ENCODE results near the gene GMPR2. TPM values are rescaled to one million over a fixed set of nuclear protein-coding genes. Genes with fewer than 3 reads are reported as not detected.
A peak's percentile ranks its signal among the peaks of the same experiment; 100 is the strongest.

The GMPR2 gene
- total and polyA plus RNA-seq, 7 experiments from 2014 or later, result 38.2 to 107 (median 83.7) TPM

GRCh38 chr14:24190416-24190815 lies 42.3 kb upstream of the GMPR2 start:
- intact Hi-C loops (cut with micrococcal nuclease), result no loop called here
- POLR2A ChIA-PET, result interaction anchor here (0.7 kb wide), 1 partner anchor 1150 kb away, joined by 3 read pairs; no protein-coding TSS in a partner anchor
- DNase-seq, result no peak
- no peak for ATAC-seq
- H3K27ac ChIP-seq (ENCODE audit: low read depth, low read length), result no peak overlapping the region
- no peaks in the 10 kb centered on the region for H3K9me3 ChIP-seq (ENCODE audit: control insufficient read depth in 2 of 3, low read length in 3 of 3)
- peak overlapping the region in 2 of 9 donors; percentile 17 to 78 for H3K27ac Mint-ChIP-seq
- no peak overlapping the region for H3K4me3 ChIP-seq (ENCODE audit: low read length)
- no peaks in the 10 kb centered on the region for H3K27me3 Mint-ChIP-seq
- H3K36me3 ChIP-seq (ENCODE audit: control insufficient read depth in 2 of 3, insufficient read depth in 3 of 3, low read length in 3 of 3), result peaks cover 0 to 34% (median 5%) of the 10 kb centered on the region in 3 experiments
- H3K9me3 Mint-ChIP-seq, result no peaks in the 10 kb centered on the region
- no peak overlapping the region for H3K4me3 Mint-ChIP-seq
- no peaks in the 10 kb centered on the region for H3K27me3 ChIP-seq (ENCODE audit: control insufficient read depth in 2 of 2, insufficient read depth in 2 of 2, low read length in 2 of 2)
- CTCF ChIA-PET, result no interaction called here
- peaks cover 0 to 24% (median 11%) of the 10 kb centered on the region in 5 donors for H3K36me3 Mint-ChIP-seq
- peaks cover 21 to 27% of the 10 kb centered on the region in 2 donors for H3K4me1 ChIP-seq (ENCODE audit: control insufficient read depth in 2 of 2, insufficient read depth in 2 of 2, low read length in 2 of 2)
- peaks cover 31 to 66% (median 59%) of the 10 kb centered on the region in 7 donors for H3K4me1 Mint-ChIP-seq

- peaks cover 4 to 27% (median 11%) of the 10 kb centered on the region in 5 donors for H3K36me3 Mint-ChIP-seq
- Histone ChIP-seq H3K9me3 (ENCODE audit: control insufficient read depth in 2 of 3, low read length in 3 of 3) (no peaks in the 10 kb centered on the region), H3K4me1 (ENCODE audit: control insufficient read depth in 2 of 2, insufficient read depth in 2 of 2, low read length in 2 of 2) (peaks cover 17 to 24% of the 10 kb centered on the region in 2 donors), H3K27me3 (ENCODE audit: control insufficient read depth in 2 of 2, insufficient read depth in 2 of 2, low read length in 2 of 2) (no peaks in the 10 kb centered on the region), H3K27ac (ENCODE audit: low read depth, low read length) (no peak overlapping the region), H3K4me3 (ENCODE audit: low read length) (no peak overlapping the region), H3K36me3 (ENCODE audit: control insufficient read depth in 2 of 3, insufficient read depth in 3 of 3, low read length in 3 of 3) (peaks cover 0 to 26% (median 5%) of the 10 kb centered on the region in 3 experiments)
- no peak for ATAC-seq
- intact Hi-C loops (cut with micrococcal nuclease), result no loop called here
- H3K27ac Mint-ChIP-seq, result peak overlapping the region in 6 of 9 donors; percentile 12 to 77 (median 58)
- peak overlapping the region in 6 of 10 donors; percentile 9 to 75 (median 32) for H3K4me3 Mint-ChIP-seq
- CTCF ChIA-PET, result no interaction called here
- no peaks in the 10 kb centered on the region for H3K27me3 Mint-ChIP-seq
- no peak for DNase-seq
- peaks cover 34 to 69% (median 61%) of the 10 kb centered on the region in 7 donors for H3K4me1 Mint-ChIP-seq
- POLR2A ChIA-PET, result no interaction called here
- H3K9me3 Mint-ChIP-seq, result no peaks in the 10 kb centered on the region
Observed at GRCh38 chr14:24192933-24193332, 39.8 kb upstream of the GMPR2 start.

GRCh38 chr14:24194186-24194872 lies 38.4 kb upstream of the GMPR2 start:
- Mint-ChIP-seq H3K36me3 (peaks cover 8 to 36% (median 11%) of the 10 kb centered on the region in 5 donors), H3K9me3 (peaks cover 0 to 1% (median 0%) of the 10 kb centered on the region in 11 donors), H3K4me3 (peak overlapping the region; percentile 88 to 97 (median 93)), H3K27ac (peak overlapping the region; percentile 88 to 98 (median 98)), H3K4me1 (peaks cover 38 to 68% (median 63%) of the 10 kb centered on the region in 7 donors), H3K27me3 (no peaks in the 10 kb centered on the region)
- ATAC-seq, result no peak
- H3K27me3 ChIP-seq (ENCODE audit: control insufficient read depth in 2 of 2, insufficient read depth in 2 of 2, low read length in 2 of 2), result no peaks in the 10 kb centered on the region
- H3K27ac ChIP-seq (ENCODE audit: low read depth, low read length), result peak overlapping the region; percentile 99
- POLR2A ChIA-PET, result interaction anchor here (0.7 to 3.9 kb wide), 11 partner anchors 9 to 114 kb away, joined by 3 to 79 read pairs (median 7); partner anchors contain the start of genes CHMP4A, DCAF11, GMPR2 and IRF9
- CTCF ChIA-PET, result interaction anchor here (0.6 to 1.0 kb wide), 3 partner anchors 21 to 1100 kb away, joined by 3 to 5 read pairs (median 4); partner anchors contain the start of genes ACIN1 and MDP1
- no peaks in the 10 kb centered on the region for H3K9me3 ChIP-seq (ENCODE audit: control insufficient read depth in 2 of 3, low read length in 3 of 3)
- H3K4me3 ChIP-seq (ENCODE audit: low read length), result peak overlapping the region; percentile 74
- intact Hi-C loops (cut with micrococcal nuclease), result no loop called here
- DNase-seq, result no peak
- H3K36me3 ChIP-seq (ENCODE audit: control insufficient read depth in 2 of 3, insufficient read depth in 3 of 3, low read length in 3 of 3), result peaks cover 0 to 26% (median 5%) of the 10 kb centered on the region in 3 experiments
- peaks cover 14 to 18% of the 10 kb centered on the region in 2 donors for H3K4me1 ChIP-seq (ENCODE audit: control insufficient read depth in 2 of 2, insufficient read depth in 2 of 2, low read length in 2 of 2)

GRCh38 chr14:24194873-24195185 lies 37.9 kb upstream of the GMPR2 start:
- no peaks in the 10 kb centered on the region for H3K9me3 ChIP-seq (ENCODE audit: control insufficient read depth in 2 of 3, low read length in 3 of 3)
- H3K36me3 Mint-ChIP-seq, result peaks cover 8 to 37% (median 11%) of the 10 kb centered on the region in 5 donors
- ATAC-seq (no peak), DNase-seq (no peak)
- peaks cover 0 to 1% (median 0%) of the 10 kb centered on the region in 11 donors for H3K9me3 Mint-ChIP-seq
- H3K4me3 Mint-ChIP-seq, result peak overlapping the region; percentile 88 to 97 (median 93)
- peaks cover 38 to 70% (median 61%) of the 10 kb centered on the region in 7 donors for H3K4me1 Mint-ChIP-seq
- peaks cover 0 to 26% (median 5%) of the 10 kb centered on the region in 3 experiments for H3K36me3 ChIP-seq (ENCODE audit: control insufficient read depth in 2 of 3, insufficient read depth in 3 of 3, low read length in 3 of 3)
- intact Hi-C loops (cut with micrococcal nuclease), result loop anchor here (1.0 kb wide), 9 partner anchors 18 to 104 kb away; partner anchors contain the start of genes CHMP4A (in 2 of the 2), EMC9 (in 2 of the 2), GMPR2 (in 2 of the 2) and IRF9 (in 2 of the 2)
- POLR2A ChIA-PET, result interaction anchor here (0.7 to 3.9 kb wide), 16 partner anchors 10 to 114 kb away, joined by 3 to 79 read pairs (median 6); partner anchors contain the start of genes CHMP4A, CIDEB, DCAF11 and EMC9
- no peaks in the 10 kb centered on the region for H3K27me3 ChIP-seq (ENCODE audit: control insufficient read depth in 2 of 2, insufficient read depth in 2 of 2, low read length in 2 of 2)
- H3K27me3 Mint-ChIP-seq, result no peaks in the 10 kb centered on the region
- peak overlapping the region; percentile 74 for H3K4me3 ChIP-seq (ENCODE audit: low read length)
- H3K27ac ChIP-seq (ENCODE audit: low read depth, low read length), result peak overlapping the region; percentile 99
- peaks cover 14 to 16% of the 10 kb centered on the region in 2 donors for H3K4me1 ChIP-seq (ENCODE audit: control insufficient read depth in 2 of 2, insufficient read depth in 2 of 2, low read length in 2 of 2)
- CTCF ChIA-PET, result interaction anchor here (0.9 to 2.0 kb wide), 2 partner anchors 13 to 21 kb away, joined by 3 to 6 read pairs; partner anchors contain the start of gene MDP1
- peak overlapping the region; percentile 88 to 98 (median 98) for H3K27ac Mint-ChIP-seq

- Mint-ChIP-seq H3K9me3 (peaks cover 0 to 1% (median 0%) of the 10 kb centered on the region in 11 donors), H3K4me3 (peak within 1 kb of the TSS; percentile 88 to 97 (median 93)), H3K36me3 (peaks cover 8 to 39% (median 11%) of the 10 kb centered on the region in 5 donors), H3K4me1 (peaks cover 38 to 69% (median 59%) of the 10 kb centered on the region in 7 donors), H3K27me3 (no peaks in the 10 kb centered on the region), H3K27ac (peak within 1 kb of the TSS; percentile 88 to 98 (median 98))
- ATAC-seq (peak; percentile 90), DNase-seq (peak; percentile 86 to 92 (median 90))
- H3K4me3 ChIP-seq (ENCODE audit: low read length), result peak within 1 kb of the TSS; percentile 74
- intact Hi-C loops (cut with micrococcal nuclease), result loop anchor here (1.0 kb wide), 10 partner anchors 7 to 104 kb away; partner anchors contain the start of genes CHMP4A (in 2 of the 2), EMC9 (in 2 of the 2), GMPR2 (in 2 of the 2) and IRF9 (in 2 of the 2)
- POLR2A ChIA-PET, result interaction anchor here (0.6 to 3.9 kb wide), 32 partner anchors 9 to 893 kb away, joined by 3 to 79 read pairs (median 4); partner anchors contain the start of genes CHMP4A, CIDEB, DCAF11 and EMC9
- no peaks in the 10 kb centered on the region for H3K9me3 ChIP-seq (ENCODE audit: control insufficient read depth in 2 of 3, low read length in 3 of 3)
- no peaks in the 10 kb centered on the region for H3K27me3 ChIP-seq (ENCODE audit: control insufficient read depth in 2 of 2, insufficient read depth in 2 of 2, low read length in 2 of 2)
- H3K4me1 ChIP-seq (ENCODE audit: control insufficient read depth in 2 of 2, insufficient read depth in 2 of 2, low read length in 2 of 2), result peaks cover 14 to 16% of the 10 kb centered on the region in 2 donors
- peaks cover 0 to 26% (median 5%) of the 10 kb centered on the region in 3 experiments for H3K36me3 ChIP-seq (ENCODE audit: control insufficient read depth in 2 of 3, insufficient read depth in 3 of 3, low read length in 3 of 3)
- H3K27ac ChIP-seq (ENCODE audit: low read depth, low read length), result peak within 1 kb of the TSS; percentile 99
- CTCF ChIA-PET, result interaction anchor here (0.5 to 2.0 kb wide), 8 partner anchors 12 to 472 kb away, joined by 3 to 6 read pairs (median 4); partner anchors contain the start of genes CHMP4A, IRF9, MDP1 and PSME1
Observed at GRCh38 chr14:24195186-24196070, 37.3 kb upstream of the GMPR2 start, which contains the start of gene TM9SF1. Gene TM9SF1 (minus strand): TSS chr14:24195441. CDS start chr14:24195019, 422 bp downstream.
